Thyroid gland (tissue), 4 donors: Measurements from ENCODE around the gene PRLHR.

Source experiments
- CTCF ChIP-seq, 6 experiments: fragments of 200-600 bp in 3 of 6; fragments of 450-650 bp in 3 of 6; sonication (generic) in 3 of 6; IDR thresholded peaks; one replicate each; pipeline ENCODE4 v1.5.1; 2016 to 2019; ENCODE audit warnings: antibody characterized with exemption in 6 of 6, mild to moderate bottlenecking in 2 of 6, inconsistent platforms in 1 of 6, moderate library complexity in 1 of 6
- POLR2A ChIP-seq, 2 donors: fragments of 450-650 bp; IDR thresholded peaks; one replicate each; pipeline ENCODE4 v1.6.1; 2017; ENCODE audit warnings: antibody characterized with exemption in 2 of 2, mild to moderate bottlenecking in 2 of 2, moderate library complexity in 1 of 2

- no peak for TF ChIP-seq CTCF (IDR thresholded peaks at IDR 0.05)
- TF ChIP-seq POLR2A (IDR thresholded peaks at IDR 0.05): no peak
These were observed 38.3 kb upstream of the PRLHR start for GRCh38 chr10:118633786-118634185.
